CD14-positive monocyte (primary cell): ENCODE results near the gene DYNC2LI1. TPM values are rescaled to one million over a fixed set of nuclear protein-coding genes. Genes with fewer than 3 reads are reported as not detected.

Source experiments
- DNase-seq, 3 donors: peaks; one replicate each; pipeline ENCODE4 v3.0.0-alpha.2; 2011 to 2022
- H2AFZ ChIP-seq: 2 replicates; pipeline ENCODE4 v1.6.0; 2012; ENCODE audit warnings: mild to moderate bottlenecking, low read depth, low read length, inconsistent platforms; ENCODE audit not compliant: insufficient read depth, poor library complexity, severe bottlenecking
- H3K27ac ChIP-seq, 2 donors: 1 replicate in 1 of 2; 2 replicates in 1 of 2; pipeline ENCODE4 v1.5.1; 2012 to 2013; ENCODE audit warnings: low read length in 2 of 2, control low read depth in 1 of 2, inconsistent platforms in 1 of 2, low read depth in 1 of 2, mild to moderate bottlenecking in 1 of 2
- H3K27me3 ChIP-seq, 2 donors: one replicate each; pipeline versions ENCODE4 v1.6.0 to v1.6.1; 2011 to 2013; ENCODE audit warnings: low read length in 2 of 2; ENCODE audit not compliant: control insufficient read depth in 2 of 2, insufficient read depth in 2 of 2
- H3K36me3 ChIP-seq, 2 donors: replicated peaks in 1 of 2; 1 replicate in 1 of 2; 2 replicates in 1 of 2; pipeline versions ENCODE4 v1.5.1 to v1.6.1; 2012 to 2013; ENCODE audit warnings: low read length in 2 of 2, control low read depth in 1 of 2, inconsistent platforms in 1 of 2, mild to moderate bottlenecking in 1 of 2; ENCODE audit not compliant: insufficient read depth in 2 of 2, control insufficient read depth in 1 of 2
- H3K4me1 ChIP-seq, 2 donors: 1 replicate in 1 of 2; 2 replicates in 1 of 2; pipeline versions ENCODE4 v1.5.1 to v1.6.1; 2012 to 2013; ENCODE audit warnings: low read length in 2 of 2, control low read depth in 1 of 2, inconsistent platforms in 1 of 2, mild to moderate bottlenecking in 1 of 2, moderate library complexity in 1 of 2; ENCODE audit not compliant: insufficient read depth in 2 of 2, control insufficient read depth in 1 of 2
- H3K4me2 ChIP-seq: replicated peaks from 2 replicates; pipeline ENCODE3; 2012; ENCODE audit warnings: low read length, moderate library complexity, mild to moderate bottlenecking; ENCODE audit not compliant: poor library complexity, severe bottlenecking; ENCODE audit errors: extremely low read depth
- H3K4me3 ChIP-seq, 3 experiments: fragments of 200-600 bp in 1 of 3; sonication (generic) in 1 of 3; replicated peaks in 1 of 3; 1 replicate in 2 of 3; 2 replicates in 1 of 3; pipeline ENCODE4 v1.5.1; 2011 to 2013; ENCODE audit warnings: low read length in 3 of 3, mild to moderate bottlenecking in 3 of 3, control low read depth in 2 of 3, low read depth in 2 of 3, inconsistent platforms in 1 of 3, moderate library complexity in 1 of 3
- H3K79me2 ChIP-seq: 2 replicates; pipeline ENCODE4 v1.6.0; 2012; ENCODE audit warnings: mild to moderate bottlenecking, control low read depth, inconsistent platforms, low read length, moderate library complexity; ENCODE audit not compliant: insufficient read depth
- H3K9ac ChIP-seq: 2 replicates; pipeline ENCODE4 v1.6.0; 2017; ENCODE audit warnings: low read length, mild to moderate bottlenecking; ENCODE audit not compliant: insufficient read depth, poor library complexity, severe bottlenecking
- H3K9me3 ChIP-seq, 2 donors: replicated peaks in 1 of 2; 1 replicate in 1 of 2; 2 replicates in 1 of 2; pipeline versions ENCODE4 v1.5.1 to v1.6.1; 2012 to 2013; ENCODE audit warnings: low read length in 2 of 2, control low read depth in 1 of 2; ENCODE audit not compliant: control insufficient read depth in 1 of 2, insufficient read depth in 1 of 2
- H4K20me1 ChIP-seq: 2 replicates; pipeline ENCODE4 v1.6.0; 2012; ENCODE audit warnings: mild to moderate bottlenecking, low read length, control low read depth, moderate library complexity; ENCODE audit not compliant: insufficient read depth
- H3K27ac Mint-ChIP-seq, 7 donors: one replicate each; pipeline ENCODE4 v1.8.0; 2020; ENCODE audit warnings: mild to moderate bottlenecking in 7 of 7, mixed read lengths in 7 of 7, moderate library complexity in 6 of 7, inconsistent platforms in 2 of 7
- H3K27me3 Mint-ChIP-seq, 3 donors: one replicate each; pipeline ENCODE4 v1.8.0; 2021 to 2022; ENCODE audit warnings: low read depth in 3 of 3, mild to moderate bottlenecking in 3 of 3, mixed read lengths in 3 of 3, moderate library complexity in 3 of 3, inconsistent platforms in 1 of 3
- H3K36me3 Mint-ChIP-seq, 2 donors: one replicate each; pipeline ENCODE4 v1.8.0; 2020; ENCODE audit warnings: mixed read lengths in 2 of 2, inconsistent platforms in 1 of 2, mild to moderate bottlenecking in 1 of 2
- H3K4me1 Mint-ChIP-seq: one replicate; pipeline ENCODE4 v1.8.0; 2020; ENCODE audit warnings: mild to moderate bottlenecking, mixed read lengths
- H3K4me3 Mint-ChIP-seq, 2 donors: one replicate each; pipeline ENCODE4 v1.8.0; 2020; ENCODE audit warnings: mild to moderate bottlenecking in 2 of 2, mixed read lengths in 2 of 2, moderate library complexity in 1 of 2
- H3K9me3 Mint-ChIP-seq, 7 donors: one replicate each; pipeline ENCODE4 v1.8.0; 2020 to 2022; ENCODE audit warnings: mixed read lengths in 7 of 7, mild to moderate bottlenecking in 6 of 7, moderate library complexity in 6 of 7, inconsistent platforms in 2 of 7
- CTCF ChIP-seq: fragments of 200-600 bp; IDR thresholded peaks from one replicate; pipeline ENCODE4 v1.8.0; 2022; ENCODE audit warnings: antibody characterized with exemption, mild to moderate bottlenecking
- WGBS: methylation state at CpG from one replicate; pipeline ENCODE4 v1.1.5; 2013; ENCODE audit warnings: missing lambda C conversion rate; ENCODE audit not compliant: insufficient coverage; 5-methylcytosine and 5-hydroxymethylcytosine counted together
- intact Hi-C, 2 donors: fragments of 100-400 bp; cut with micrococcal nuclease; formaldehyde crosslinking; loops; one replicate each; pipeline versions ENCODE4 v1.15.0 to v1.15.1; 2023
- polyA plus RNA-seq, 3 donors: library from polyadenylated mRNA; depleted of rRNA in 1 of 3; unstranded in 2 of 3; stranded (reverse) in 1 of 3; fragments of 300-500 nt in 2 of 3; fragments of >200 nt in 1 of 3; fragmentation: Illumina TruSeq in 2 of 3; gene quantifications; 1 replicate in 2 of 3; 2 replicates in 1 of 3; pipeline ENCODE4 v1.2.3, GENCODE V29; 2012 to 2021

The DYNC2LI1 gene
- polyA plus RNA-seq, 3 donors, result 2.5 to 4.4 (median 3.5) TPM

GRCh38 chr2:43792653-43793052 lies 18.8 kb downstream of the DYNC2LI1 start:
- Histone ChIP-seq H4K20me1 (no peaks in the 10 kb centered on the region), H3K9me3 (no peaks in the 10 kb centered on the region), H3K4me2 (no peak overlapping the region), H3K27me3 (no peaks in the 10 kb centered on the region), H3K36me3 (no peaks in the 10 kb centered on the region), H3K79me2 (no peaks in the 10 kb centered on the region), H3K4me1 (no peaks in the 10 kb centered on the region), H3K9ac (no peak overlapping the region), H3K4me3 (no peak overlapping the region), H3K27ac (no peak overlapping the region), H2AFZ (no peak overlapping the region)
- no peaks in the 10 kb centered on the region for H3K27me3 Mint-ChIP-seq
- no peaks in the 10 kb centered on the region for H3K9me3 Mint-ChIP-seq
- DNase-seq, result no peak
- TF ChIP-seq CTCF, result no peak
- H3K4me1 Mint-ChIP-seq, result no peaks in the 10 kb centered on the region
- intact Hi-C loops, result no loop called here
- H3K27ac Mint-ChIP-seq, result no peak overlapping the region
- no peak overlapping the region for H3K4me3 Mint-ChIP-seq
- WGBS, result no CpG with 5 or more reads among the region's 3 CpGs
- peaks cover 3 to 5% of the 10 kb centered on the region in 2 donors for H3K36me3 Mint-ChIP-seq

DNA sequence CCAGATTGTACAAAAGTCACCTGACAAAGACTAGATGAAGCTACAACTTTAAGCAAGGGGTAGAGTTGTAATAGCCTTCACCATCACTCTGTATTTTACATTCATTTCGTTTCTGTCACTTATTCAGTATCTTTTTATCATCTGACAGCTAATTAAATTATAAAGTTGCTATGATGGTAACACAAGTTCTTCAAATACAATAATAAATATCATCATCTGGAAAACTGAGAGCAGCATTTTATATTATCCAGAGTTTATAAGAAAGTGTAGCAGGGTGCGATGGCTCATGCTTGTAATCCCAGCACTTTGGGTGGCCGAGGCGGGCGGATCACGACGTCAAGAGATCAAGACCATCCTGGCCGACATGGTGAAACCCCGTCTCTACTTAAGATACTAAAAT lies 21.1 kb downstream of the DYNC2LI1 start:
- Histone ChIP-seq H4K20me1 (no peaks in the 10 kb centered on the region), H3K4me3 (no peak overlapping the region), H3K27me3 (no peaks in the 10 kb centered on the region), H3K79me2 (no peaks in the 10 kb centered on the region), H3K36me3 (no peaks in the 10 kb centered on the region), H3K4me2 (no peak overlapping the region), H3K9me3 (no peaks in the 10 kb centered on the region), H3K27ac (no peak overlapping the region), H3K9ac (no peak overlapping the region), H2AFZ (no peak overlapping the region), H3K4me1 (no peaks in the 10 kb centered on the region)
- no peak for DNase-seq
- H3K4me3 Mint-ChIP-seq, result no peak overlapping the region
- H3K9me3 Mint-ChIP-seq, result no peaks in the 10 kb centered on the region
- H3K27ac Mint-ChIP-seq, result no peak overlapping the region
- no peaks in the 10 kb centered on the region for H3K27me3 Mint-ChIP-seq
- H3K36me3 Mint-ChIP-seq, result peaks cover 1 to 3% of the 10 kb centered on the region in 2 donors
- TF ChIP-seq CTCF, result no peak
- H3K4me1 Mint-ChIP-seq, result peaks cover 3% of the 10 kb centered on the region
- intact Hi-C loops, result no loop called here
- no CpG with 5 or more reads among the region's 9 CpGs for WGBS
